COLO829 (cell line): ENCODE measurements around the gene CDH4.

ENCODE experiments used
- DNase-seq: peaks from one replicate; pipeline ENCODE4 v3.0.0; 2012; ENCODE audit warnings: low spot score

The CDH4 gene

GRCh38 chr20:61671559-61671958 lies 419.5 kb downstream of the CDH4 start:
- no peak for DNase-seq

GRCh38 chr20:61673152-61673847 lies 421.2 kb downstream of the CDH4 start:
- DNase-seq, result no peak

GRCh38 chr20:61674121-61674520 lies 422.1 kb downstream of the CDH4 start:
- DNase-seq, result no peak

- DNase-seq, result no peak
These were observed 422.6 kb downstream of the CDH4 start for GRCh38 chr20:61674688-61675087.

- no peak for DNase-seq
These were observed 425.9 kb downstream of the CDH4 start for GRCh38 chr20:61677928-61678327.

- DNase-seq, result no peak
These were observed 426.4 kb downstream of the CDH4 start for GRCh38 chr20:61678437-61678836.

GRCh38 chr20:61679473-61679872 lies 427.4 kb downstream of the CDH4 start:
- DNase-seq, result no peak

- no peak for DNase-seq
These were observed 428.0 kb downstream of the CDH4 start for GRCh38 chr20:61680096-61680495.

- DNase-seq, result no peak
These were observed 430.3 kb downstream of the CDH4 start for GRCh38 chr20:61682114-61682995.

GRCh38 chr20:61682996-61683681 lies 431.1 kb downstream of the CDH4 start:
- no peak for DNase-seq

GRCh38 chr20:61683721-61684120 lies 431.7 kb downstream of the CDH4 start:
- DNase-seq, result no peak

- no peak for DNase-seq
These were observed 432.1 kb downstream of the CDH4 start for GRCh38 chr20:61684136-61684535.

GRCh38 chr20:61684583-61685235 lies 432.6 kb downstream of the CDH4 start:
- no peak for DNase-seq

GRCh38 chr20:61685462-61685861 lies 433.4 kb downstream of the CDH4 start:
- DNase-seq, result no peak

GRCh38 chr20:61686051-61686936 lies 434.2 kb downstream of the CDH4 start:
- no peak for DNase-seq

- no peak for DNase-seq
These were observed 436.4 kb downstream of the CDH4 start for GRCh38 chr20:61688411-61688810.

- no peak for DNase-seq
These were observed 438.1 kb downstream of the CDH4 start for GRCh38 chr20:61690150-61690549.

- no peak for DNase-seq
These were observed 439.2 kb downstream of the CDH4 start for GRCh38 chr20:61690993-61691838.

- no peak for DNase-seq
These were observed 439.9 kb downstream of the CDH4 start for GRCh38 chr20:61691978-61692377.

- DNase-seq, result no peak
These were observed 440.4 kb downstream of the CDH4 start for GRCh38 chr20:61692479-61692878.
